Transverse colon (tissue), 4 donors: Measurements from ENCODE around the gene LNX2.

Experiments
- CTCF ChIP-seq, 5 experiments: fragments of 200-600 bp in 3 of 5; fragments of 450-650 bp in 2 of 5; sonication (generic) in 3 of 5; IDR thresholded peaks; 1 replicate in 2 of 5; 2 replicates in 3 of 5; pipeline ENCODE4 v1.5.1; 2016 to 2017; ENCODE audit warnings: antibody characterized with exemption in 5 of 5, inconsistent platforms in 3 of 5, mild to moderate bottlenecking in 2 of 5, moderate library complexity in 1 of 5
- EP300 ChIP-seq: sonication (generic); formaldehyde crosslinking; IDR thresholded peaks from one replicate; pipeline ENCODE4 v1.6.1; 2017; ENCODE audit warnings: antibody characterized with exemption, low read depth
- POLR2A ChIP-seq: fragments of 450-650 bp; IDR thresholded peaks from one replicate; pipeline ENCODE4 v1.6.1; 2016; ENCODE audit warnings: antibody characterized with exemption, mild to moderate bottlenecking, moderate library complexity
- POLR2AphosphoS5 ChIP-seq, 3 donors: sonication (generic); formaldehyde crosslinking; IDR thresholded peaks; one replicate each; pipeline ENCODE4 v1.6.1; 2016; ENCODE audit warnings: antibody characterized with exemption in 3 of 3

GRCh38 chr13:27617881-27618321 lies 2.4 kb downstream of the LNX2 start:
- TF ChIP-seq CTCF (IDR thresholded peaks at IDR 0.05) (no peak), POLR2AphosphoS5 (IDR thresholded peaks at IDR 0.05) (no peak), EP300 (no peak), POLR2A (no peak)
